ENCODE results near the gene ABR.

Gene ABR

DNA sequence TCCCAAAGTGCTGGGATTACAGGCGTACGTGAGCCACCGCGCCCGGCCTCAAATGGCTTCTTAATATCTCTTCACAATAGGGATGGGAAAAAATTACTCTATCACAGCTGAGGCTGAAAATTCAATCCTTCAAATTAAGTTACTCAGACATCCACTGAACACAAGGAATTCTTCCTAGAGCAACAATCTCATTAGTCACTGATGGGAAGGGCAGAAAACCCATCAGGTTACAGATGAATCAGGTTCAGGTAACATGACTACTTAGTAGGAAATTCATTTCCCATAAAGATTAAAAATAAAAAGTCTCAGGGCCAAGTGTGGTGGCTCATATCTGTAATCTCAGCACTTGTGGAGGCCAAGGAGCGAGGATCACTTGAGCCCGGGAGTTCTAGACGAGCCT is 42.5 kb upstream of the ABR start:
- TF ChIP-seq, protein P1, sequence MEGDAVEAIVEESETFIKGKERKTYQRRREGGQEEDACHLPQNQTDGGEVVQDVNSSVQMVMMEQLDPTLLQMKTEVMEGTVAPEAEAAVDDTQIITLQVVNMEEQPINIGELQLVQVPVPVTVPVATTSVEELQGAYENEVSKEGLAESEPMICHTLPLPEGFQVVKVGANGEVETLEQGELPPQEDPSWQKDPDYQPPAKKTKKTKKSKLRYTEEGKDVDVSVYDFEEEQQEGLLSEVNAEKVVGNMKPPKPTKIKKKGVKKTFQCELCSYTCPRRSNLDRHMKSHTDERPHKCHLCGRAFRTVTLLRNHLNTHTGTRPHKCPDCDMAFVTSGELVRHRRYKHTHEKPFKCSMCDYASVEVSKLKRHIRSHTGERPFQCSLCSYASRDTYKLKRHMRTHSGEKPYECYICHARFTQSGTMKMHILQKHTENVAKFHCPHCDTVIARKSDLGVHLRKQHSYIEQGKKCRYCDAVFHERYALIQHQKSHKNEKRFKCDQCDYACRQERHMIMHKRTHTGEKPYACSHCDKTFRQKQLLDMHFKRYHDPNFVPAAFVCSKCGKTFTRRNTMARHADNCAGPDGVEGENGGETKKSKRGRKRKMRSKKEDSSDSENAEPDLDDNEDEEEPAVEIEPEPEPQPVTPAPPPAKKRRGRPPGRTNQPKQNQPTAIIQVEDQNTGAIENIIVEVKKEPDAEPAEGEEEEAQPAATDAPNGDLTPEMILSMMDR (IDR thresholded peaks at IDR 0.05): no peak
- Histone ChIP-seq H3K9me3 (ENCODE audit: control insufficient read depth, low read length) (no peaks in the 10 kb centered on the region), H3K79me2 (no peaks in the 10 kb centered on the region), H3K4me3 (ENCODE audit: low read depth, low read length) (no peak overlapping the region), H2AFZ (no peak overlapping the region), H3K27ac (no peak overlapping the region), H3K4me2 (ENCODE audit: low read length) (no peak overlapping the region), H3K9ac (no peak overlapping the region), H3K27me3 (ENCODE audit: control insufficient read depth, insufficient read depth, low read length) (no peaks in the 10 kb centered on the region), H3K4me1 (peaks cover under 1% of the 10 kb centered on the region), H3K36me3 (ENCODE audit: control insufficient read depth, insufficient read depth, low read length) (no peaks in the 10 kb centered on the region)

DNA sequence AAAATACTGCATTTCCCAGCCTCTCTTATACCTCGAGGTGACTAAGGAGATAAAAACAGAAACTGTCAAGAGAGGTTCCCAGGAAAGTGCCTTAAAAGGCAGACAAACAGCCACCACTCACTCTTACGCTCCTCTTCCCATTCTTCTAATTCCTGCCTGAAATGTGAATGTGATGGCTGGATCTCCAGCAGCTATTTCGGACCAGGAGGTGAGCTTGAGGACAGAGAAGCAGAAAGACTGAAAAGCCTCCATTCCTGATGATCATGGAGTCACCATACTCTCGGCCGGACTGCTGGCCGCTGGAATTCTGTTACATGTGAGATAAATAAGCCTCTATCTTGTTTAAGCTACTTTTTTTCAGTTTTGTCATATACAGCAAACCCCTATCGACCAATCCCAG is 41.4 kb upstream of the ABR start:
- Histone ChIP-seq H3K4me1 (no peaks in the 10 kb centered on the region), H3K4me2 (ENCODE audit: low read length) (no peak overlapping the region), H3K9ac (no peak overlapping the region), H2AFZ (no peak overlapping the region), H3K27ac (no peak overlapping the region), H3K9me3 (ENCODE audit: control insufficient read depth, low read length) (no peaks in the 10 kb centered on the region), H3K79me2 (no peaks in the 10 kb centered on the region), H3K4me3 (ENCODE audit: low read depth, low read length) (no peak overlapping the region), H3K36me3 (ENCODE audit: control insufficient read depth, insufficient read depth, low read length) (no peaks in the 10 kb centered on the region), H3K27me3 (ENCODE audit: control insufficient read depth, insufficient read depth, low read length) (no peaks in the 10 kb centered on the region)
- TF ChIP-seq, protein P1 (IDR thresholded peaks at IDR 0.05): no peak

DNA sequence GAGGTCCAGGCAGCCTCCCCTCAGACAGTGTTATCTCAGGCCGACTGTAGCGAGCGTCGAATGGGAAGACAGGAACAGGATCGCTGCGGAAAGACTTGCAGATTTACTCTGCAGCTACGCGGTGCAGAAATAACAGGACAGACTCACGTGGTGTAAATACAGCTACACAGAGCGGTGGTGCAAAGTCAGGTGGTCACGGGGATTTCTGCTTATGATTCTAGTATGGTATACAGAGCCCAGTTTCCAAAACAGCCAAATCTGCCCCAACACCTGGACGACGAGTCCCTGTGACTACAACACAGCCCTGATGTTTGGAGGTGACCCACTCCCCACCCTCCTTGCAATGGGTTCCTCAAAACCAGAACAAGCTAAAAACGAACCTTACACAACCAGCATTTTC is 40.6 kb upstream of the ABR start:
- Histone ChIP-seq H3K9me3 (ENCODE audit: control insufficient read depth, low read length) (no peaks in the 10 kb centered on the region), H3K4me1 (no peaks in the 10 kb centered on the region), H3K27me3 (ENCODE audit: control insufficient read depth, insufficient read depth, low read length) (no peaks in the 10 kb centered on the region), H2AFZ (no peak overlapping the region), H3K79me2 (no peaks in the 10 kb centered on the region), H3K9ac (no peak overlapping the region), H3K27ac (no peak overlapping the region), H3K4me2 (ENCODE audit: low read length) (no peak overlapping the region), H3K36me3 (ENCODE audit: control insufficient read depth, insufficient read depth, low read length) (no peaks in the 10 kb centered on the region), H3K4me3 (ENCODE audit: low read depth, low read length) (no peak overlapping the region)
- TF ChIP-seq, protein P1 (IDR thresholded peaks at IDR 0.05): no peak

DNA sequence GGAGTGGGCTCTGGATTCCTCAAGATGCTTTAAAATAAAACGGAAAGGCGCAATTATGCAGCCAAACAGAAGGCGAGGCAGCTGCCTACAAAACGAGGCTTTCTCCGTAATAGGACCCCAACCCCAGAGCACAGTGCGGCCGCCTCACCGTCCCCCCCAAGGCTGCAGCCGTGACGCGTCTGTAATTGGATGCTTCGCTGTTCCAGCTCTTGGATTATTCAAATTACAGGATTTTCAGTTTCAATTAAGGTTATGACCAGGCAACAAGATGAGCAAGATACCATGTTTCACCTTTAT is 37.3 kb upstream of the ABR start:
- H3K4me3 ChIP-seq (ENCODE audit: low read depth, low read length): no peak overlapping the region
- no peaks in the 10 kb centered on the region for H3K79me2 ChIP-seq
- H3K36me3 ChIP-seq (ENCODE audit: control insufficient read depth, insufficient read depth, low read length): no peaks in the 10 kb centered on the region
- TF ChIP-seq, protein P1 (IDR thresholded peaks at IDR 0.05): no peak
- H2AFZ ChIP-seq: no peak overlapping the region
- H3K4me1 ChIP-seq: no peaks in the 10 kb centered on the region
- H3K9me3 ChIP-seq (ENCODE audit: control insufficient read depth, low read length): no peaks in the 10 kb centered on the region
- no peaks in the 10 kb centered on the region for H3K27me3 ChIP-seq (ENCODE audit: control insufficient read depth, insufficient read depth, low read length)
- no peak overlapping the region for H3K27ac ChIP-seq
- no peak overlapping the region for H3K9ac ChIP-seq
- no peak overlapping the region for H3K4me2 ChIP-seq (ENCODE audit: low read length)

DNA sequence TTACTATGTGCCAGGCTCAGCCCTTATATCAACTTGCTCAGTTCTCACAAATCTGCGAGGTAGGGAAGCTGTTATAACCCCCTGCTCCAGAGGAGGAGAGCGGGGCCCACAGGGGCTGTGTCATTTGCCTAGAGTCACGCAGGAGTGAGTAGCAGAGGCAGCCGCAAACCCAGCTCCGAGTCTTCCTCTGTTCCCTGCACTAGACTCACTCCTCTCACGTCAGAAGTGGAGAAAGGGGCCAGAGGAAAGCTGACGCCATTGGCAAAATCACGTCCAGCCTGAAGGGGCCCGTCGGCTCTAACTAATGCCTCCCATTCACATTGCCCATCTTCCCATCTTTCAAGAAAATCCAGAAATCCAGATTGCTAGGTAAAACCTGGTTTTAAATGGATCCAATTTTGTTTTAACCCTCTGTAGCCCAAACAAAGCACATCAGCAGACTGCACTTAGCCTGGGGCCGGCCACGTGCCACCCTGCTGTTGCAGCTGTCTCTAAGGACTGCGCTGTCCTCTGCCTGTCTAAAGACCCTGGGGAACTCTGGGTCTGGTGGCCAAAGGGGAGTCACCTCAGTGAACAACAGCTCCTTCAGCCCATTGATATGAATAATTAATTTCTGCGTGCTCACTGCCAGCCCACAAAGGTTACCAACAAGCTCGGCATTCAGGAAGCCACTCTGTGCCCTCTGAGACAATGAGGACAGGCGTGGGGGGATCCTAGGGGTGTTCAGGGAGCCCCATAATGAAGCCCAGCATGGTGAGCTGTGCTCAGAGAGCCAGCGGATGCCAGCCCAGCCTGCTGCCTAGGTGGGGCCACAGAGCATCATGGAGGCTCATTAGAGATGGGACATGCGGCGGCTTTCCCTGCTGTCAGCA is 36.7 kb upstream of the ABR start:
- Histone ChIP-seq H3K27me3 (ENCODE audit: control insufficient read depth, insufficient read depth, low read length) (no peaks in the 10 kb centered on the region), H3K79me2 (no peaks in the 10 kb centered on the region), H3K4me2 (ENCODE audit: low read length) (no peak overlapping the region), H3K9me3 (ENCODE audit: control insufficient read depth, low read length) (no peaks in the 10 kb centered on the region), H3K9ac (no peak overlapping the region), H2AFZ (no peak overlapping the region), H3K4me3 (ENCODE audit: low read depth, low read length) (no peak overlapping the region), H3K36me3 (ENCODE audit: control insufficient read depth, insufficient read depth, low read length) (no peaks in the 10 kb centered on the region), H3K27ac (no peak overlapping the region), H3K4me1 (no peaks in the 10 kb centered on the region)
- TF ChIP-seq, protein P1 (IDR thresholded peaks at IDR 0.05): no peak

Measured in parathyroid adenoma (tissue), 2 donors.